GM21390 (cell line): Measurements from ENCODE around the gene OLA1.

Experiments
- ATAC-seq: cut with Tn5 transposase; IDR thresholded peaks from one replicate; pipeline ENCODE4 v1.9.1; 2021; ENCODE audit not compliant: unreplicated experiment

Gene OLA1

GRCh38 chr2:174122185-174122584 lies 126.1 kb downstream of the OLA1 start:
- ATAC-seq: no peak

DNA sequence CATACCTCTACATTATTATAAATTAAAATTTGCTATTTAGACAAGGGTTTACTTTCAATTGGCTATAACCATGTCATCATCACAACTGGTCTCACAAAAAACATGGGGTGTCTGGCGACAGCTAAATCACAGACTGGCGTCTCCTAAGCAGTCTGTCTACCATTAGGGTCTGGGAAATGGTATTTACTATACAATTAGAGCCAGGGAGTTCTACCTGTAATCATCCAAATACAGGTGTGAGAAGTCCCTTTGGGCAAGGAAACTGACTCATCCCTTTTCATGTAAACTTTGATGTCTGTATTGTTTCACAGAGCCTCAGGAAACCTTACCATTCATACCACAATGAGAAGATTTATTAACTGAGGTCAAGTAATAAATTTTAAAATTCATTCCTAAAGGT lies 126.7 kb downstream of the OLA1 start:
- no peak for ATAC-seq

GRCh38 chr2:174121175-174121574 lies 127.2 kb downstream of the OLA1 start:
- no peak for ATAC-seq

- no peak for ATAC-seq
Observed at GRCh38 chr2:174120346-174120745, 128.0 kb downstream of the OLA1 start.

DNA sequence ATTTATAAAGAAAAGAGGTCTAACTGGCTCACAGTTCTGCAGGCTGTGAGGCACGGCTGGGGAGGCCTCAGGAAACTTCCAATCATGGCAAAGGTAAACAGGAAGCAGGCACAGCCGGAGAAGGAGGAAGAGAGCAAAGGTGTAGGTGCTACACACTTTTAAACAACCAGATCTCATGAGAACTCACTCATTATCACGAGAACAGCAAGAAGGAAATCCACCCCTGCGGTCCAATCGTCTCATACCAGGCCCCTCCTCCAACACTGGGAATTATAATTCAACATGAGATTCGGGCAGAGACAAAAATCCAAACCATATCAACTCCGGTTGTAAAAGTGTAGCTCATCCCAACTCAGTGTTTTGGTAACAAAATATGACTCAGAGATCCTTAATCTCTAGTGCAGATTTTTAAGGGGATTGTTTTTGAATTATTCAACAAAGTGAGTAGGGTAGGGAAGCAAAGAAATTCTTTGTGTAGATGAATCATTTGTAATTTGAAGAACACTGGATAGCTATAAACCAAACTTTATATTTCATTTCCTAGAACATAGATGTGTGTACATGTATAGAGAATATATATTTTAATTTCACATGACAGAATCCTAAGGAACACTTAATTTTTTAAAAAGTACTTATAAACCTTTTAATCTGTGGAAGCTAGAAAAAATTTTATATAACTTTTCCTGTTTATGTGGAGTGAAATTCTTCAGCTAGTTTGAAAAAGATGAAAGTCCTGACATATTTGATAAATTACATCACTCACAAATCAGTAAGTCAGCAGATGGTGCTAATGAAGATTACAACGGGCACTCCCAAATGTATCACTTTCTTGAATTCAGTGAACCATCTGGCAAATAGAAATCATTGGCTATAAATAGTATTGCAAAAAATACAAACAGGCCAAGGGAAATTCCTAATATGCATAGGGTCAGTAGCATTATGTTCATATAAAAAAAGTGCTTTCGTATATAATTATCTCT lies 130.1 kb downstream of the OLA1 start:
- ATAC-seq: no peak

GRCh38 chr2:174112073-174112472 lies 136.3 kb downstream of the OLA1 start:
- no peak for ATAC-seq

DNA sequence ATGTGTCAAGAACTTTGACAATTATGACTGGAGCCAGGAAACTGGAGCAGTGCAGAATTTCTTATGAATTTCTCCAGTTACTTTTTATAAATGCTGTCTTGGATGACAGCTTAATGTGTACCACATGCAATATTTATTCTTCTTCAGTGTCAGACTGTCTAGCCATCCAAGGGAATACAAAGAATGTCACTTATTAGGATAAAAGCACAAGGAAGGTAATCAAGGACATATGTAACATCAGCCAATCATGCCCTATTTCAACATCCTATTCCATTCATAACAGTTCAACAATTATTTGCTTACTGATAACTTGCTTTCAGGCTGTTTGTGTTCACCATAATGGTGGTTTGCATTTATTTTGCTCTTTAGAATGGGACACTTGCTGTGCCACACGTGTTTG lies 139.8 kb downstream of the OLA1 start:
- no peak for ATAC-seq

- no peak for ATAC-seq
Observed at GRCh38 chr2:174106736-174107135, 141.6 kb downstream of the OLA1 start.

DNA sequence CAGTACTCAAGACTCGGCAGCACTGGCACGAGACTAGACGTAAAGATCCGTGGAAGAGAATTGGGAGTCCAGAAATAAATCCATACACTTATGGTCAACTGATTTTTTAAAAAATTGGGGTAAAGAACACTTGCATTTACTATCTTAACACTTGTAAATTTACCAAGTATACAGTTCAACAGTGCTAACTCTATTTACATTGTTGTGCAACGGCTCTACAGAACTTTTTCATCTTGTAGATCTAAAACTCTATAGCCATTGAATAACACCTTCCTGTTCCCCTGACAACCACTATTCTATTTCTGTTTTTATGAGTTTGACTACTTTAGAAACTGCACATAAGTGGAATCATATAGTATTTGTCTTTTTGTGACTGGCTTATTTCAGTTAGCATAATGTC lies 153.8 kb downstream of the OLA1 start:
- ATAC-seq: no peak

- ATAC-seq: no peak
Observed at GRCh38 chr2:174090476-174090875, 157.9 kb downstream of the OLA1 start.

- no peak for ATAC-seq
Observed at GRCh38 chr2:174088706-174089460, 159.4 kb downstream of the OLA1 start.

- no peak for ATAC-seq
Observed at GRCh38 chr2:174086708-174087107, 161.6 kb downstream of the OLA1 start.

DNA sequence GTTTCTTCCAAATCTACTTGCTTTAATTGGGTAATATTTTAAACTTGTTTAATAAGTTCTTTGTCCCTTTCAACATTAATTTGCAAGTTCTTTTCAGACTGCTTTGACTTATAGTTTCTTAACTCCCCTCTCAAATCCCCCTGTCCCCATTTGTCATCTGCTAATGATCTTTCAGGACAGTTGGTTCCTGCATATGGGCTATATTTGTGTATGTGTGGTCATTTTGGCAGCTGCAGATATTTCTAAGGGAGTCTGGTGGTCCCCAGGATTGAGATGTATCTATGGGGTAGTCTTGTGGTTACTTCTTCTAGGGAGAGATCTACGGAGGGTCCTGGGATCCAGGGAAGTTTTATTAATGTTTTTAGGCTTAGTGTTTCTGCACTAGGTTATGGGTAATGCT lies 162.6 kb downstream of the OLA1 start:
- ATAC-seq: no peak

GRCh38 chr2:174083843-174084458 lies 164.4 kb downstream of the OLA1 start:
- ATAC-seq: no peak

DNA sequence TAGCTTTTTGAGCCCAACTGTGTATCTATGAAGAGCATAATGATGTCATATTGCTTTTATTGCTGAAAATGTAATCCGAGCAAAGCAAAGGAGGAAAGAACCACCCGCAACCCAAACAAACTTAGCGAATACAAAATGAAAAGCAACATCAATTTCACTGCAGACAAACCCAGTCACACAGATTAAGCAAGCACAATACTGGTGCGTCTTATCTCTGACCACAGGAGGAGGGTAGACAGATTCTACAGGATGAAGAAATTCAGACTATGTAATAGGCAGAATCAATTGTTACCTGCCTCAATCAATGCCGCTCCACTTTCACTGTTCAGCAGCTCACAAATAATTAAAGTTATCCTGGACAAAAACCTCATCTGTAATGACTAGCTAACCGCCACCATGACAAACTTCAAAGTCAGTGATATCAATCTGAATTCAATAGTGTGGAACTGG lies 167.6 kb downstream of the OLA1 start:
- ATAC-seq: no peak

GRCh38 chr2:174078275-174078674 lies 170.1 kb downstream of the OLA1 start:
- ATAC-seq: no peak

- no peak for ATAC-seq
Observed at GRCh38 chr2:174076975-174077374, 171.4 kb downstream of the OLA1 start.

DNA sequence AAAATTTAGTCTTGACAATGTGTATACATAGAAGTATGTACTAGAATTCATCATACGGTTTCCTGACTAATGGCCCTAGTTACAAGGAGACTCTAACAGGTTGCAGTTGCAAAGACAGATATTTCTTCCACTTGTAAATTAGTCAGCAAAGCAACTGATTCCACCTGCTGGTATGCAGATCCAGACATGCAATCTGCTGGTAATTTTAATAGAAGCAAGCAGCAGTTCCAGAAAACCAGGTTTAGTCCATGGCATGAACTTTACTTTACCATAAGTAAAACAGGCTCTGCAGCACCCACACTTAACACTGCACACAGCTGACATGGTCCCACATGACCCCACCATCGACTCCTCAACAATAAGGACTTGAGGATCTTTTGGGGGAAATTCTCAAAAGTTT lies 172.3 kb downstream of the OLA1 start:
- no peak for ATAC-seq

DNA sequence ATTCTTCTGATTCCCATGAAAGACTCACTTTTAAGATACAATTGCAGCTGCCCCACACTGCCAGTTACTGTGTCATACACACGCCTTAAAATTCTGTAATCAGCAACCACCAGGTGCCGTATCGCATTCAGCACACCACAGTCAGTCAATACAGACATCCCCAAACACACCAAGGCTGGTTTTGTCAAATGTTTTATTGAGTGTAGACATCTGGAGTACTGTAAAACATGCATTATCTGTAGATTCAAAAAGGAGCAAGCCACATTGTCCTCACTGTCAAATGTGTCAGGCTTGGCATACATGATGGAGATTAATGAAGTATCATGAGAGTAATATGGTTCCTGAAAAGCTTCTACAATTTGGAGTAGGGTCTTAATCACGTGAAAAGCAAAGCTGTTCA lies 173.5 kb downstream of the OLA1 start:
- ATAC-seq: no peak

- no peak for ATAC-seq
Observed at GRCh38 chr2:174072857-174073256, 175.5 kb downstream of the OLA1 start.

DNA sequence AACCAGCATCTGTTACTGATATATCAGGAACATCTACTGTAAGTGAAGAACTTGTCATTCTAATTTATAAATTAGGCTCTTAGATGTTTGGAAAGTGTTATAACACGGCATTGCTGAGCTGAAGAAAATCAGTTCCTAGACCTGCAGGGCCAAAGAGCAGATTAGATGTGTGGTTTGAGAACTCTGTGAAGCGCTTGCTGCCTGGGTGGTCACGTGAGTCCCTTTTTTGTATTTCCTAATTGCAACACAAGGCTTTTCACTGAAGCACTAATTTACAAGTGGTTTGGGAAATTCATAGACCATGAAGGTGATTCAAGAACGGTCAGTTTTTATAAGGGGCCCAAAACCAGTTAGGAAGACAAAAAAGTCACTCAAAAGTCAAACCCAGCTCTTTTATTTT lies 176.3 kb downstream of the OLA1 start:
- ATAC-seq: no peak

DNA sequence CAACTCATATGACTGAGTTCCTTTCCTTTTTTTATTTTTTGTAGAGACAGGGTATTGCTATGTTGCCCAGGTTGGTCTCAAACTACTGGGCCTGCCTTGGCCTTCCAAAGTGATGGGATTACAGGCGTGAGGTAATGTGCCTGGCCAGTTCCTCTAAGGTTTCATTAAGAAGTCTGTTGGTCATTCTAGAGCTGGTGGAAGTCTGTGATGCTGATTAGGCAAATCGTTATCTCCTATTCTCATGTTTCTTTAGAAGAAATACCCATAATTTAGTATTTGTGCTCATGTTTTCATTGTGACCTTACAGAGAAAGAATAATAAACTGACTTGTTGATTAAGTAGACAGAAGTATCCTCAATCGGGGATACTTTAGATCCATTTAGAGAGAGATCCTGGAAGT lies 177.0 kb downstream of the OLA1 start:
- no peak for ATAC-seq
